H1 (cell line): ENCODE results near the gene E2F1. TPM values are rescaled to one million over a fixed set of nuclear protein-coding genes. Genes with fewer than 3 reads are reported as not detected.

Experiments
- CTCF ChIA-PET: fragments of 300-600 bp; sonication (Branson Sonifier 250); formaldehyde crosslinking; loops from one replicate; lab custom pipeline; 2021; ENCODE audit not compliant: partially characterized antibody; lab: Charles Lee
- POLR2A ChIA-PET: fragments of 300-600 bp; sonication (Branson Sonifier 250); formaldehyde crosslinking; loops from one replicate; lab custom pipeline; 2021; ENCODE audit warnings: inconsistent platforms; ENCODE audit not compliant: partially characterized antibody; lab: Charles Lee
- DNase-seq, 2 experiments: peaks; one replicate each; pipeline versions ENCODE4 v3.0.0 to v3.0.0-alpha.2; 2010 to 2022; ENCODE audit warnings: low spot score in 2 of 2, low read depth in 1 of 2, mixed read lengths in 1 of 2
- FAIRE-seq: peaks from 2 replicates; lab custom pipeline; 2011; peaks lifted over from hg19 to GRCh38; lab: Jason Lieb, UNC
- H2AFZ ChIP-seq: 2 replicates; pipeline ENCODE4 v1.8.1; 2012; ENCODE audit warnings: low read length, inconsistent platforms
- H2AK5ac ChIP-seq: 2 replicates; pipeline ENCODE4 v1.6.1; 2013; ENCODE audit warnings: low read depth, low read length
- H2BK120ac ChIP-seq: replicated peaks from 2 replicates; pipeline ENCODE3; 2013; ENCODE audit warnings: low read depth, low read length, inconsistent platforms
- H2BK12ac ChIP-seq: 2 replicates; pipeline ENCODE4 v1.6.1; 2013; ENCODE audit warnings: low read depth, low read length
- H2BK15ac ChIP-seq: 2 replicates; pipeline ENCODE4 v1.6.1; 2013; ENCODE audit warnings: low read length
- H2BK20ac ChIP-seq: 2 replicates; pipeline ENCODE4 v1.6.1; 2013; ENCODE audit warnings: low read length
- H2BK5ac ChIP-seq: 2 replicates; pipeline ENCODE4 v1.6.1; 2013; ENCODE audit warnings: low read depth, low read length
- H3K14ac ChIP-seq: 2 replicates; pipeline ENCODE4 v1.6.1; 2013; ENCODE audit warnings: inconsistent platforms; ENCODE audit not compliant: insufficient read length
- H3K18ac ChIP-seq: 2 replicates; pipeline ENCODE4 v1.6.1; 2013; ENCODE audit warnings: low read length; ENCODE audit errors: extremely low read depth
- H3K23ac ChIP-seq: 2 replicates; pipeline ENCODE4 v1.6.1; 2013; ENCODE audit warnings: inconsistent platforms; ENCODE audit not compliant: insufficient read length
- H3K23me2 ChIP-seq: 2 replicates; pipeline ENCODE4 v1.6.1; 2013; ENCODE audit warnings: low read depth, low read length
- H3K27ac ChIP-seq: 2 replicates; pipeline ENCODE4 v1.6.1; 2011; ENCODE audit warnings: low read depth, low read length, inconsistent platforms
- H3K27me3 ChIP-seq, 4 experiments: replicated peaks in 1 of 4; 1 replicate in 1 of 4; 2 replicates in 3 of 4; pipeline versions ENCODE4 v1.6.1 to v1.8.1; 2011 to 2013; ENCODE audit warnings: low read length in 3 of 4, mild to moderate bottlenecking in 3 of 4, inconsistent platforms in 2 of 4, mixed read lengths in 2 of 4, moderate library complexity in 1 of 4; ENCODE audit not compliant: control insufficient read depth in 3 of 4, insufficient read depth in 3 of 4; ENCODE audit errors: extremely low read depth in 1 of 4
- H3K36me3 ChIP-seq, 4 experiments: 2 replicates each; pipeline versions ENCODE4 v1.6.1 to v1.8.1; 2011 to 2013; ENCODE audit warnings: mild to moderate bottlenecking in 4 of 4, low read length in 3 of 4, moderate library complexity in 2 of 4, control low read depth in 1 of 4, inconsistent platforms in 1 of 4; ENCODE audit not compliant: insufficient read depth in 4 of 4, control insufficient read depth in 2 of 4
- H3K4ac ChIP-seq: replicated peaks from 2 replicates; pipeline ENCODE3; 2013; ENCODE audit warnings: low read length, low read depth, mixed read lengths, inconsistent platforms; ENCODE audit not compliant: insufficient read length
- H3K4me1 ChIP-seq, 4 experiments: replicated peaks in 1 of 4; 1 replicate in 1 of 4; 2 replicates in 3 of 4; pipeline versions ENCODE4 v1.6.1 to v1.8.1; 2011 to 2013; ENCODE audit warnings: low read length in 3 of 4, inconsistent platforms in 2 of 4, mixed read lengths in 1 of 4; ENCODE audit not compliant: insufficient read depth in 4 of 4, control insufficient read depth in 3 of 4
- H3K4me2 ChIP-seq, 2 experiments: 2 replicates each; pipeline versions ENCODE4 v1.6.1 to v1.8.1; 2011 to 2013; ENCODE audit warnings: low read depth in 2 of 2, low read length in 2 of 2, control low read depth in 1 of 2, inconsistent platforms in 1 of 2, mild to moderate bottlenecking in 1 of 2; ENCODE audit not compliant: insufficient read depth in 1 of 2
- H3K4me3 ChIP-seq, 4 experiments: fragments of 200-600, 300-600 bp in 1 of 4; sonication (generic), shearing (Covaris generic), sonication (Bioruptor Twin) in 1 of 4; 2 replicates each; pipeline versions ENCODE4 v1.5.1 to v1.8.1; 2011 to 2016; ENCODE audit warnings: low read length in 4 of 4, low read depth in 3 of 4, control low read depth in 2 of 4, inconsistent platforms in 2 of 4, mild to moderate bottlenecking in 2 of 4, mixed read lengths in 1 of 4, moderate library complexity in 1 of 4; ENCODE audit not compliant: insufficient read depth in 2 of 4; ENCODE audit errors: extremely low read depth in 1 of 4
- H3K56ac ChIP-seq: replicated peaks from 2 replicates; pipeline ENCODE3; 2013; ENCODE audit warnings: low read depth, mild to moderate bottlenecking, mixed read lengths, low read length, inconsistent platforms; ENCODE audit not compliant: insufficient read length
- H3K79me1 ChIP-seq: 2 replicates; pipeline ENCODE4 v1.6.1; 2013; ENCODE audit warnings: low read depth, low read length, control low read depth
- H3K79me2 ChIP-seq, 2 experiments: 2 replicates each; pipeline versions ENCODE4 v1.6.1 to v1.8.1; 2012 to 2013; ENCODE audit warnings: low read length in 2 of 2, mild to moderate bottlenecking in 2 of 2, inconsistent platforms in 1 of 2; ENCODE audit not compliant: insufficient read depth in 2 of 2, control insufficient read depth in 1 of 2
- H3K9ac ChIP-seq, 4 experiments: replicated peaks in 1 of 4; 1 replicate in 1 of 4; 2 replicates in 3 of 4; pipeline versions ENCODE4 v1.6.1 to v1.8.1; 2011 to 2013; ENCODE audit warnings: low read depth in 3 of 4, low read length in 3 of 4, control low read depth in 2 of 4, mild to moderate bottlenecking in 2 of 4, moderate library complexity in 2 of 4, inconsistent platforms in 1 of 4; ENCODE audit errors: extremely low read depth in 1 of 4
- H3K9me3 ChIP-seq, 2 experiments: 2 replicates each; pipeline versions ENCODE4 v1.6.1 to v1.8.1; 2012 to 2013; ENCODE audit warnings: mild to moderate bottlenecking in 2 of 2, moderate library complexity in 2 of 2, control low read depth in 1 of 2, inconsistent platforms in 1 of 2, low read depth in 1 of 2, low read length in 1 of 2, mixed read lengths in 1 of 2; ENCODE audit not compliant: insufficient read depth in 2 of 2
- H4K20me1 ChIP-seq, 2 experiments: replicated peaks in 1 of 2; 2 replicates each; pipeline versions ENCODE3 to v1.8.1; 2011 to 2013; ENCODE audit warnings: inconsistent platforms in 2 of 2, low read length in 2 of 2, mild to moderate bottlenecking in 1 of 2; ENCODE audit not compliant: insufficient read depth in 2 of 2, control insufficient read depth in 1 of 2
- H4K5ac ChIP-seq: 2 replicates; pipeline ENCODE4 v1.6.1; 2013; ENCODE audit warnings: low read length, low read depth, mixed read lengths, inconsistent platforms; ENCODE audit not compliant: insufficient read length
- H4K8ac ChIP-seq: 2 replicates; pipeline ENCODE4 v1.8.0; 2013; ENCODE audit warnings: mild to moderate bottlenecking, moderate library complexity, low read length, inconsistent platforms; ENCODE audit not compliant: insufficient read depth; ENCODE audit errors: extremely low read depth
- H4K91ac ChIP-seq: replicated peaks from 2 replicates; pipeline ENCODE3; 2013; ENCODE audit warnings: low read length, mixed read lengths, inconsistent platforms; ENCODE audit not compliant: insufficient read length
- EP300 ChIP-seq, 2 experiments: IDR thresholded peaks; 1 replicate in 1 of 2; 2 replicates in 1 of 2; pipeline ENCODE4 v1.6.1; 2011 to 2012; ENCODE audit warnings: low read depth in 2 of 2, low read length in 2 of 2, mild to moderate bottlenecking in 2 of 2, borderline replicate concordance in 1 of 2, inconsistent platforms in 1 of 2, moderate library complexity in 1 of 2
- KDM1A ChIP-seq: fragments of 200-600, 300-600 bp; sonication (generic); IDR thresholded peaks from 2 replicates; pipeline ENCODE4 v1.7.1; 2016; ENCODE audit warnings: mild to moderate bottlenecking, low read length, borderline replicate concordance
- MAFK ChIP-seq: IDR thresholded peaks from 2 replicates; pipeline ENCODE4 v1.6.1; 2012; ENCODE audit warnings: low read depth, mild to moderate bottlenecking, improper control_type of control experiment, low read length
- PHF8 ChIP-seq: fragments of 200-600 bp; sonication (generic); conservative IDR thresholded peaks from 2 replicates; pipeline ENCODE4 v1.7.1; 2012; ENCODE audit warnings: low read depth, mild to moderate bottlenecking, inconsistent platforms, low read length, moderate library complexity
- POLR2AphosphoS5 ChIP-seq: IDR thresholded peaks from 2 replicates; pipeline ENCODE4 v1.6.1; 2011; ENCODE audit warnings: low read depth, low read length
- RAD21 ChIP-seq, 2 experiments: IDR thresholded peaks in 1 of 2; conservative IDR thresholded peaks in 1 of 2; 2 replicates each; pipeline ENCODE4 v1.6.1; 2011; ENCODE audit warnings: low read depth in 2 of 2, low read length in 2 of 2, improper control_type of control experiment in 1 of 2, inconsistent platforms in 1 of 2, mild to moderate bottlenecking in 1 of 2, moderate library complexity in 1 of 2
- SP4 ChIP-seq: IDR thresholded peaks from 2 replicates; pipeline ENCODE4 v1.6.1; 2012; ENCODE audit warnings: low read length, inconsistent platforms
- SRF ChIP-seq: IDR thresholded peaks from 2 replicates; pipeline ENCODE4 v1.6.1; 2011; ENCODE audit warnings: mild to moderate bottlenecking, low read depth, low read length, moderate library complexity
- TCF12 ChIP-seq: IDR thresholded peaks from 2 replicates; pipeline ENCODE4 v1.6.1; 2011; ENCODE audit warnings: low read depth, mild to moderate bottlenecking, low read length
- USF2 ChIP-seq: IDR thresholded peaks from 2 replicates; pipeline ENCODE4 v1.6.1; 2011; ENCODE audit warnings: low read length, improper control_type of control experiment
- whole genome bisulfite sequencing, 2 experiments: shearing (Covaris generic) in 1 of 2; methylation state at CpG; one replicate each; pipeline versions ENCODE4 v1.1.6 to v1.1.7; 2013 to 2015; ENCODE audit warnings: low lambda C conversion rate in 2 of 2, mixed read lengths in 2 of 2, inconsistent platforms in 1 of 2, low coverage in 1 of 2, missing lambda C conversion rate in 1 of 2; ENCODE audit not compliant: insufficient replicate concordance in 2 of 2, insufficient coverage in 1 of 2, insufficient read length in 1 of 2; ENCODE audit errors: extremely low coverage in 1 of 2, missing lambda C conversion rate in 1 of 2; 5-methylcytosine and 5-hydroxymethylcytosine counted together
- polyA plus RNA-seq, 7 experiments: library from polyadenylated mRNA; depleted of rRNA in 3 of 7; stranded (reverse) in 5 of 7; unstranded in 2 of 7; fragments of >200 nt in 5 of 7; fragments of 200-250 nt in 2 of 7; gene quantifications; 1 replicate in 5 of 7; 2 replicates in 1 of 7; 4 replicates in 1 of 7; pipeline versions ENCODE4 v1.2.1 to v1.2.3, GENCODE V29; 2011 to 2013; ENCODE audit warnings: missing spikeins in 2 of 7, mixed read lengths in 2 of 7
- total RNA-seq: library from RNA; stranded (reverse); fragmentation: NEBNext Ultra II Directional; extraction: Animal tissue kit (Norgen Biotek cat#: 25700); gene quantifications from 2 replicates; pipeline ENCODE4 v1.2.1, GENCODE V29; 2021

The E2F1 gene
- total and polyA plus RNA-seq, 2 of the 8 experiments (the other 6 are each of a cell fraction or from before 2014, with no cell fraction given) = 33.4 to 35.8 TPM

- Histone ChIP-seq H3K9ac (peak overlapping the region in 2 of 4 experiments; percentile 32 to 34; a peak in 3 of 7 replicates), H2BK15ac (peak overlapping the region; percentile 31; the same call in 1 of the 2 replicates), H3K14ac (no peak overlapping the region), H3K27me3 (no peaks in the 10 kb centered on the region), H3K79me2 (no peaks in the 10 kb centered on the region), H3K4me2 (peak overlapping the region; percentile 80 to 89), H4K5ac (no peak overlapping the region), H3K79me1 (no peaks in the 10 kb centered on the region), H4K20me1 (no peaks in the 10 kb centered on the region), H3K18ac (peak overlapping the region; percentile 76), H2AFZ (peak overlapping the region; percentile 87), H3K56ac (no peak overlapping the region), H3K23ac (no peak overlapping the region), H3K27ac (no peak overlapping the region), H2BK12ac (peak overlapping the region; percentile 68; the same call in 1 of the 2 replicates), H4K8ac (peak overlapping the region; percentile 88), H3K36me3 (no peaks in the 10 kb centered on the region), H2AK5ac (no peak overlapping the region), H3K4ac (peak overlapping the region; percentile 82), H3K9me3 (no peaks in the 10 kb centered on the region), H2BK120ac (no peak overlapping the region), H3K4me3 (peak overlapping the region; percentile 27 to 55 (median 38); a peak in 7 of 8 replicates), H4K91ac (no peak overlapping the region), H3K23me2 (peaks cover 9% of the 10 kb centered on the region), H2BK5ac (peak overlapping the region; percentile 66), H3K4me1 (peaks cover 4 to 9% (median 7%) of the 10 kb centered on the region in 4 experiments), H2BK20ac (no peak overlapping the region)
- ChIA-PET CTCF (interaction anchor here (0.6 to 2.5 kb wide), 4 partner anchors 12 to 64 kb away, joined by 3 to 6 read pairs (median 4); partner anchors contain the start of gene ACTL10), POLR2A (interaction anchor here (1.0 to 2.7 kb wide), 5 partner anchors 10 to 66 kb away, joined by 3 to 8 read pairs (median 3); no protein-coding TSS in a partner anchor)
- FAIRE-seq (no peak), DNase-seq (no peak)
- WGBS, 2 experiments = 81% methylated on average over 18 of the region's 18 CpGs; no CpG with 5 or more reads in 1 of the 2 experiments
- TF ChIP-seq TCF12 = no peak
- TF ChIP-seq MAFK = no peak
- no peak for TF ChIP-seq SP4
- no peak for TF ChIP-seq RAD21 (IDR thresholded peaks at IDR 0.05 in 1 of 2, conservative IDR thresholded peaks at IDR 0.05 in 1 of 2; ENCODE audit: low read depth in 2 of 2, low read length in 2 of 2)
- TF ChIP-seq PHF8 = no peak
- no peak for TF ChIP-seq USF2
- TF ChIP-seq EP300 (IDR thresholded peaks at IDR 0.05; ENCODE audit: borderline replicate concordance in 1 of 2, low read depth in 2 of 2, low read length in 2 of 2) = no peak
- no peak for TF ChIP-seq KDM1A
- TF ChIP-seq POLR2AphosphoS5 = no peak
- no peak for TF ChIP-seq SRF
Measured at GRCh38 chr20:33730946-33731692, 44.9 kb upstream of the E2F1 start.
